IMR-90 (cell line): ENCODE data around the gene MEF2A. TPM values are rescaled to one million over a fixed set of nuclear protein-coding genes. Genes with fewer than 3 reads are reported as not detected.

Source experiments
- ATAC-seq: fragments of 200-7000 bp; cut with Tn5 transposase; 2 replicates; pipeline ENCODE4 v1.9.1; 2020; ENCODE audit warnings: low read depth, mild to moderate bottlenecking, moderate library complexity
- BruUV-seq: library from RNA; stranded (reverse); fragments of 400-500 nt; replicated peaks from 2 replicates; lab custom pipeline; 2021; lab: Mats Ljungman, UMichigan
- CTCF ChIA-PET: fragments of 300-600 bp; formaldehyde crosslinking; extraction: SDS; loops from one replicate; lab custom pipeline; 2021; ENCODE audit warnings: antibody characterized with exemption; lab: Yijun Ruan, JAX
- POLR2A ChIA-PET: fragments of 300-600 bp; sonication (Branson Sonifier 250); formaldehyde crosslinking; loops from one replicate; lab custom pipeline; 2022; ENCODE audit warnings: antibody characterized with exemption; ENCODE audit not compliant: unreplicated experiment; lab: Charles Lee
- DNase-seq: peaks from one replicate; pipeline ENCODE4 v3.0.0; 2013
- H2AFZ ChIP-seq: replicated peaks from 2 replicates; pipeline ENCODE3; 2013; ENCODE audit warnings: low read length, mild to moderate bottlenecking; ENCODE audit not compliant: poor library complexity
- H2AK5ac ChIP-seq: 2 replicates; pipeline ENCODE4 v1.6.1; 2013; ENCODE audit warnings: low read depth, low read length, inconsistent platforms
- H2AK9ac ChIP-seq: replicated peaks from 2 replicates; pipeline ENCODE3; 2013; ENCODE audit warnings: mild to moderate bottlenecking, low read depth, low read length, moderate library complexity; ENCODE audit not compliant: poor library complexity
- H2BK120ac ChIP-seq: 2 replicates; pipeline ENCODE4 v1.6.1; 2013; ENCODE audit warnings: low read depth, low read length, inconsistent platforms
- H2BK15ac ChIP-seq: 3 replicates; pipeline ENCODE4 v1.6.1; 2013; ENCODE audit warnings: low read depth, low read length, inconsistent platforms
- H2BK20ac ChIP-seq: 2 replicates; pipeline ENCODE4 v1.6.1; 2013; ENCODE audit warnings: low read depth, mild to moderate bottlenecking, inconsistent platforms, low read length, moderate library complexity
- H2BK5ac ChIP-seq: 2 replicates; pipeline ENCODE4 v1.6.1; 2013; ENCODE audit warnings: mild to moderate bottlenecking, low read depth, low read length, inconsistent platforms; ENCODE audit not compliant: poor library complexity, severe bottlenecking
- H3K14ac ChIP-seq: replicated peaks from 2 replicates; pipeline ENCODE4 v1.6.1; 2013; ENCODE audit warnings: low read depth, low read length, inconsistent platforms
- H3K18ac ChIP-seq: 2 replicates; pipeline ENCODE4 v1.6.1; 2013; ENCODE audit warnings: low read depth, low read length, control low read depth
- H3K23ac ChIP-seq: 2 replicates; pipeline ENCODE4 v1.6.1; 2013; ENCODE audit warnings: low read depth, low read length, inconsistent platforms
- H3K27ac ChIP-seq: 2 replicates; pipeline ENCODE4 v1.5.1; 2013; ENCODE audit warnings: mild to moderate bottlenecking, control low read depth, low read length; ENCODE audit not compliant: insufficient read depth
- H3K27me3 ChIP-seq: 2 replicates; pipeline ENCODE4 v1.6.1; 2013; ENCODE audit warnings: low read length; ENCODE audit not compliant: control insufficient read depth, insufficient read depth
- H3K36me3 ChIP-seq: 2 replicates; pipeline ENCODE4 v1.6.1; 2013; ENCODE audit warnings: low read length, mixed read lengths; ENCODE audit not compliant: control insufficient read depth, insufficient read depth
- H3K4ac ChIP-seq: 2 replicates; pipeline ENCODE4 v1.6.1; 2013; ENCODE audit warnings: low read depth, low read length, inconsistent platforms
- H3K4me1 ChIP-seq: 2 replicates; pipeline ENCODE4 v1.6.1; 2013; ENCODE audit warnings: low read length, mixed read lengths; ENCODE audit not compliant: control insufficient read depth, insufficient read depth
- H3K4me2 ChIP-seq: 2 replicates; pipeline ENCODE4 v1.6.1; 2013; ENCODE audit warnings: low read depth, mild to moderate bottlenecking, control low read depth, low read length, moderate library complexity
- H3K4me3 ChIP-seq: 2 replicates; pipeline ENCODE4 v1.5.1; 2013; ENCODE audit warnings: low read depth, mild to moderate bottlenecking, control low read depth, low read length, moderate library complexity; ENCODE audit not compliant: insufficient read depth
- H3K56ac ChIP-seq: 2 replicates; pipeline ENCODE4 v1.6.1; 2013; ENCODE audit warnings: low read length, inconsistent platforms; ENCODE audit not compliant: insufficient read depth; ENCODE audit errors: extremely low read depth
- H3K79me1 ChIP-seq, 2 experiments: 2 replicates each; pipeline ENCODE4 v1.6.1; 2013; ENCODE audit warnings: low read length in 2 of 2, inconsistent platforms in 1 of 2, low read depth in 1 of 2
- H3K9ac ChIP-seq: 2 replicates; pipeline ENCODE4 v1.6.1; 2013; ENCODE audit warnings: low read depth, low read length, control low read depth
- H3K9me1 ChIP-seq: 2 replicates; pipeline ENCODE4 v1.6.1; 2013; ENCODE audit warnings: low read length, inconsistent platforms; ENCODE audit not compliant: insufficient read depth
- H3K9me3 ChIP-seq: 2 replicates; pipeline ENCODE4 v1.6.1; 2013; ENCODE audit warnings: low read length; ENCODE audit not compliant: control insufficient read depth, insufficient read depth
- H4K20me1 ChIP-seq: 2 replicates; pipeline ENCODE4 v1.6.1; 2013; ENCODE audit warnings: low read length, inconsistent platforms; ENCODE audit not compliant: insufficient read depth
- H4K5ac ChIP-seq: 2 replicates; pipeline ENCODE4 v1.6.1; 2013; ENCODE audit warnings: mild to moderate bottlenecking, low read depth, low read length, control low read depth
- H4K8ac ChIP-seq, 2 experiments: 2 replicates each; pipeline ENCODE4 v1.6.1; 2013; ENCODE audit warnings: low read depth in 2 of 2, low read length in 2 of 2, control low read depth in 1 of 2, inconsistent platforms in 1 of 2
- H4K91ac ChIP-seq: 2 replicates; pipeline ENCODE4 v1.6.1; 2013; ENCODE audit warnings: low read depth, low read length, inconsistent platforms; ENCODE audit not compliant: insufficient read depth
- RAD21 ChIP-seq: IDR thresholded peaks from 2 replicates; pipeline ENCODE4 v1.6.1; 2012; ENCODE audit warnings: low read length, improper control_type of control experiment
- WGBS, 2 experiments: methylation state at CpG; one replicate each; pipeline versions ENCODE4 v1.1.5 to v1.1.7; 2013; ENCODE audit warnings: missing lambda C conversion rate in 2 of 2; ENCODE audit not compliant: insufficient read length in 1 of 2; ENCODE audit errors: extremely low coverage in 2 of 2; 5-methylcytosine and 5-hydroxymethylcytosine counted together
- dilution Hi-C: fragments of 300-500 bp; cut with HindIII; formaldehyde crosslinking; loops from one replicate; pipeline ENCODE4 v1.14.3; 2018; ENCODE audit warnings: low sequenced_read_pairs; ENCODE audit not compliant: unreplicated experiment
- in situ Hi-C: fragments of 300-500 bp; cut with MboI; formaldehyde crosslinking; loops from 3 replicates; pipeline ENCODE4 v1.14.3; 2019; ENCODE audit warnings: low sequenced_read_pairs, inconsistent platforms, mixed read lengths
- intact Hi-C: fragments of 100-400 bp; cut with micrococcal nuclease; formaldehyde crosslinking; loops from 2 replicates; pipeline ENCODE4 v1.10.0; 2022
- polyA plus RNA-seq, 3 experiments: library from polyadenylated mRNA; depleted of rRNA; stranded (reverse); fragments of >200 nt; gene quantifications; 2 replicates each; pipeline ENCODE4 v1.2.3, GENCODE V29; 2012; ENCODE audit warnings: low replicate concordance in 1 of 3
- total RNA-seq: library from RNA; depleted of rRNA; stranded (reverse); fragments of >200 nt; gene quantifications from 2 replicates; pipeline ENCODE4 v1.2.3, GENCODE V29; 2012

Gene MEF2A
- total and polyA plus RNA-seq, 2 of the 4 experiments (the other 2 are of a cell fraction), result 16.1 to 16.7 TPM

DNA sequence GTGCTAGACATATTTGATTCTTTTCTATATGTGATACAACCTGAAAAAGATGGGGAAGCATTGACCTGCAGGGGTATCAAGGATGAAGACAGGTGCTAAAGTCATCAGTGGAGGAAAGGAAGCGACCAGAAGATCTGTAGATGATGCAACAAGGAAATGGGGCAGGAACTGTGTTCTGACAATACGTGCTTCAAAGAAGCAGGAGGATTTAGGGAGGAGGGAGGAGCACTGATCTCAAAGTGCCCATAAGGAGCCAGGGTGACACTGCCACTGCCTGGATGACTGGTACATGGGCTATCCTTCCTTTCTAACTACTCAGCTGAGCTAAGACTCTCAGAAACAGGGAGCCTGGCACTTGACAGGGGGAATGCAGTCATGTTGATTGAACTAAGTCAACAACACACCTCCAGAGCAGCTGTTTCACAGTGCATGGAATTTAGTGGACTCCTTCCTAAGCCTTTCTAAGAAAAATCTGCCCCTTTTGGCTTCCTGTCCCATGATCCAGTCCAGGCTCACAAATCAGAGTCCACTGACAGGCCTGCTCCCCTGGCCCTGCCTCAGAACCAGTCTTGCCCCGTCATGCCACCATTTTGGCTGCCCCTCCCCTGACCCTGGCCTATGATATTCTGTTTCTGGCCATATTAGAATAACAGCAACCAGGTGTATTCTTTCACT lies 155.5 kb downstream of the MEF2A start:
- ATAC-seq (no peak), DNase-seq (no peak)
- no peak overlapping the region for H4K91ac ChIP-seq
- H3K27me3 ChIP-seq, result no peaks in the 10 kb centered on the region
- H2AK5ac ChIP-seq, result no peak overlapping the region
- no peak overlapping the region for H3K4ac ChIP-seq
- H3K23ac ChIP-seq, result no peak overlapping the region
- H3K9me1 ChIP-seq, result peaks cover 2% of the 10 kb centered on the region; the same call in 1 of the 2 replicates
- no peaks in the 10 kb centered on the region; a peak in 1 of 4 replicates for H3K79me1 ChIP-seq
- no peaks in the 10 kb centered on the region; the same call in 1 of the 2 replicates for H4K20me1 ChIP-seq
- in situ Hi-C loops (no loop called here), dilution Hi-C loops (no loop called here), intact Hi-C loops (no loop called here)
- no peaks in the 10 kb centered on the region; the same call in none of the 2 replicates for H3K4me1 ChIP-seq
- peaks cover 3% of the 10 kb centered on the region; the same call in 1 of the 2 replicates for H3K36me3 ChIP-seq
- H3K27ac ChIP-seq, result no peak overlapping the region
- H2BK20ac ChIP-seq, result no peak overlapping the region
- H4K8ac ChIP-seq, result no peak overlapping the region
- H2BK120ac ChIP-seq, result no peak overlapping the region
- WGBS, 2 experiments, result 100% methylated on average over 2 of the region's 3 CpGs; no CpG with 5 or more reads in 1 of the 2 experiments
- no peak overlapping the region for H2AK9ac ChIP-seq
- H2BK5ac ChIP-seq, result no peak overlapping the region
- BruUV-seq, result no TSS peak
- H3K9me3 ChIP-seq, result no peaks in the 10 kb centered on the region; the same call in 1 of the 2 replicates
- CTCF ChIA-PET, result no interaction called here
- H3K56ac ChIP-seq, result no peak overlapping the region
- H2BK15ac ChIP-seq, result no peak overlapping the region
- no peak overlapping the region for H4K5ac ChIP-seq
- no peak overlapping the region for H3K18ac ChIP-seq
- no peak overlapping the region for H3K4me2 ChIP-seq
- POLR2A ChIA-PET, result no interaction called here
- H3K9ac ChIP-seq, result no peak overlapping the region
- no peak overlapping the region for H3K4me3 ChIP-seq
- no peak overlapping the region for H2AFZ ChIP-seq
- H3K14ac ChIP-seq, result no peak overlapping the region
- TF ChIP-seq RAD21, result no peak
